ENCODE results near the gene SEMA6A. TPM values are rescaled to one million over a fixed set of nuclear protein-coding genes. Genes with fewer than 3 reads are reported as not detected.

SEMA6A gene
- total and polyA plus RNA-seq, 2 experiments from 2014 or later = 13.2 to 27.6 TPM

GRCh38 chr5:116452774-116453368 lies 121.8 kb downstream of the SEMA6A start:
- H3K9me3 ChIP-seq (ENCODE audit: low read depth) = no peaks in the 10 kb centered on the region
- no peak overlapping the region for H3K27ac ChIP-seq
- no peak for DNase-seq (ENCODE audit: low read depth in 1 of 2, low spot score in 1 of 2)
- no peaks in the 10 kb centered on the region for H3K36me3 ChIP-seq
- no peaks in the 10 kb centered on the region for H3K27me3 ChIP-seq
- peaks cover 51% of the 10 kb centered on the region for H3K4me1 ChIP-seq (ENCODE audit: low read depth)
- H3K4me3 ChIP-seq = no peak overlapping the region
- TF ChIP-seq CTCF (IDR thresholded peaks at IDR 0.05; ENCODE audit: low read depth, low read length) = no peak

GRCh38 chr5:116451905-116452450 lies 122.6 kb downstream of the SEMA6A start:
- Histone ChIP-seq H3K4me1 (ENCODE audit: low read depth) (peaks cover 50% of the 10 kb centered on the region), H3K27ac (no peak overlapping the region), H3K27me3 (no peaks in the 10 kb centered on the region), H3K4me3 (no peak overlapping the region), H3K36me3 (peaks cover 3% of the 10 kb centered on the region), H3K9me3 (ENCODE audit: low read depth) (no peaks in the 10 kb centered on the region)
- no peak for DNase-seq (ENCODE audit: low read depth in 1 of 2, low spot score in 1 of 2)
- TF ChIP-seq CTCF (IDR thresholded peaks at IDR 0.05; ENCODE audit: low read depth, low read length) = no peak

DNA sequence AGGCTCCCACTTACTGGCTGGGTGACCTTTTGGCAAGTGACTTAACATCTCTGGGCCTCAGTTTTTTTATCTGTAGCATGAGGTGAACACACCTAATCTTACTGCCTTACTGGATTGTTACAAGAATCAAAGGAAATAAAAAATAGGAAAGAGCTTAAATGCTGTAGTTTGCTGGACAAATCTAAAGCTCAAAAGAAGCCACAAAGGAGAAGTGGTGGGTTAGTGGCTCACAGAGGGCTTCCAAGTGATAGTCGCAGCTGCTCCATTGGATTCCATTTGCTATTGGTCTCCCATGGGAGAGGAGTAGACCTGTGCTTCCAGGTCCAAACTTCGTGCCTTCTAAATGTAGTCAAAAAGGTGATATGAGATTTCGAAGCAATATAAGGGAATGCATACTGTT lies 123.6 kb downstream of the SEMA6A start:
- H3K27ac ChIP-seq = no peak overlapping the region
- peaks cover 11% of the 10 kb centered on the region for H3K36me3 ChIP-seq
- H3K9me3 ChIP-seq (ENCODE audit: low read depth) = no peaks in the 10 kb centered on the region
- no peak for TF ChIP-seq CTCF (IDR thresholded peaks at IDR 0.05; ENCODE audit: low read depth, low read length)
- no peak overlapping the region for H3K4me3 ChIP-seq
- no peak for DNase-seq (ENCODE audit: low read depth in 1 of 2, low spot score in 1 of 2)
- no peaks in the 10 kb centered on the region for H3K27me3 ChIP-seq
- H3K4me1 ChIP-seq (ENCODE audit: low read depth) = peaks cover 50% of the 10 kb centered on the region

DNA sequence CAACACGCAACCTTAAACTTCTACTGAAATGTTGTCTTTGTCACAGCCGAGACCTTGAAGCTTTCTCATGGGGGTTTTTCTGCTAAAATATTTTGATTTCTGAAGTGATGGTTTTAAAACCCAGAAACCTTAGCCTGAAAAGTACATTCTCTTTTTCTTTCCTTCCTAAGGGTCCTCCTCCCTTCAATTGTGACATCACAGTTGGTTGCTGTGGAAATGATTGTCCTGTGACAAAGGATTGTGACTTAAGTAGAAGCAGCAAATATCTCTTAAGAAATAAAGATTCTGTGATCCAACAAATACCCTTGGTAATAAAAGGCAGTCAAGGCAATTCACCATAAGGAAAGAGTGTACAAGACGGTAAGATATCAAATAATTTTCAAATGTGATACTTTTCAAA lies 125.2 kb downstream of the SEMA6A start:
- H3K27ac ChIP-seq = no peak overlapping the region
- peaks cover 35% of the 10 kb centered on the region for H3K4me1 ChIP-seq (ENCODE audit: low read depth)
- H3K27me3 ChIP-seq = no peaks in the 10 kb centered on the region

GRCh38 chr5:116448870-116449427 lies 125.7 kb downstream of the SEMA6A start:
- Histone ChIP-seq H3K9me3 (ENCODE audit: low read depth) (no peaks in the 10 kb centered on the region), H3K4me1 (ENCODE audit: low read depth) (peaks cover 30% of the 10 kb centered on the region), H3K4me3 (no peak overlapping the region), H3K27me3 (no peaks in the 10 kb centered on the region), H3K27ac (no peak overlapping the region), H3K36me3 (peaks cover 11% of the 10 kb centered on the region)
- DNase-seq (ENCODE audit: low read depth in 1 of 2, low spot score in 1 of 2) = no peak
- no peak for TF ChIP-seq CTCF (IDR thresholded peaks at IDR 0.05; ENCODE audit: low read depth, low read length)

More for the DNA sequence above, 125.2 kb downstream of the SEMA6A start:
- Histone ChIP-seq H3K4me3 (no peak overlapping the region), H3K36me3 (peaks cover 11% of the 10 kb centered on the region), H3K9me3 (ENCODE audit: low read depth) (no peaks in the 10 kb centered on the region)
- TF ChIP-seq CTCF (IDR thresholded peaks at IDR 0.05; ENCODE audit: low read depth, low read length) = no peak
- no peak for DNase-seq (ENCODE audit: low read depth in 1 of 2, low spot score in 1 of 2)

All from cardiac muscle cell (in vitro differentiated cells and primary cell).